WTC11 (cell line): Measurements from ENCODE around the gene TMEM40. TPM values are rescaled to one million over a fixed set of nuclear protein-coding genes. Genes with fewer than 3 reads are reported as not detected.

ENCODE experiments used
- ATAC-seq: fragments of 200-7000 bp; cut with Tn5 transposase; 2 replicates; pipeline ENCODE4 v1.10.0; 2021; ENCODE audit warnings: mild to moderate bottlenecking, moderate library complexity
- CTCF ChIA-PET: fragments of 300-600 bp; sonication (Branson Sonifier 250); formaldehyde crosslinking; loops from one replicate; lab custom pipeline; 2021; ENCODE audit warnings: antibody characterized with exemption; lab: Charles Lee
- POLR2A ChIA-PET: fragments of 350-600 bp; sonication (Branson Sonifier 250); formaldehyde crosslinking; loops from one replicate; lab custom pipeline; 2021; ENCODE audit warnings: antibody characterized with exemption; lab: Charles Lee
- DNase-seq: peaks from one replicate; pipeline ENCODE4 v3.0.0; 2021; ENCODE audit warnings: low spot score
- H3K27ac Mint-ChIP-seq: 2 replicates; pipeline ENCODE4 v1.8.0; 2021; ENCODE audit warnings: mixed read lengths
- H3K27me3 Mint-ChIP-seq: 2 replicates; pipeline ENCODE4 v1.8.0; 2021; ENCODE audit warnings: low read depth, mild to moderate bottlenecking, moderate library complexity, mixed read lengths
- H3K36me3 Mint-ChIP-seq: 2 replicates; pipeline ENCODE4 v1.8.0; 2021; ENCODE audit warnings: mixed read lengths
- H3K4me1 Mint-ChIP-seq: 2 replicates; pipeline ENCODE4 v1.8.0; 2022; ENCODE audit warnings: mixed read lengths
- H3K4me3 Mint-ChIP-seq: 2 replicates; pipeline ENCODE4 v1.8.0; 2021; ENCODE audit warnings: mild to moderate bottlenecking, moderate library complexity, mixed read lengths
- H3K9me3 Mint-ChIP-seq: 2 replicates; pipeline ENCODE4 v1.8.0; 2021; ENCODE audit warnings: mixed read lengths
- CREB1 ChIP-seq: sonication (generic); formaldehyde crosslinking; IDR thresholded peaks from 2 replicates; pipeline ENCODE4 v1.8.0; 2023; ENCODE audit warnings: mild to moderate bottlenecking, missing genetic modification reagents
- GTF2I ChIP-seq: fragments of 250-450 bp; sonication (Bioruptor Pico); conservative IDR thresholded peaks from 2 replicates; pipeline ENCODE4 v1.4.0; 2021; ENCODE audit warnings: mild to moderate bottlenecking
- IRF2 ChIP-seq: sonication (generic); formaldehyde crosslinking; IDR thresholded peaks from 2 replicates; pipeline ENCODE4 v1.8.0; 2022; ENCODE audit warnings: low read depth, missing genetic modification reagents, borderline replicate concordance
- MXD4 ChIP-seq: fragments of 250-450 bp; sonication (Bioruptor Pico); IDR thresholded peaks from 2 replicates; pipeline ENCODE4 v1.8.0; 2021; ENCODE audit warnings: mild to moderate bottlenecking, moderate library complexity, borderline replicate concordance
- NFE2L1 ChIP-seq: sonication (generic); formaldehyde crosslinking; IDR thresholded peaks from 2 replicates; pipeline ENCODE4 v1.8.1; 2023; ENCODE audit warnings: missing genetic modification reagents
- NR3C1 ChIP-seq: sonication (generic); formaldehyde crosslinking; conservative IDR thresholded peaks from 2 replicates; pipeline ENCODE4 v1.8.1; 2023; ENCODE audit warnings: low read depth, mild to moderate bottlenecking, missing genetic modification reagents
- SMAD4 ChIP-seq: sonication (generic); formaldehyde crosslinking; IDR thresholded peaks from 2 replicates; pipeline ENCODE4 v1.8.0; 2022; ENCODE audit warnings: mild to moderate bottlenecking, missing genetic modification reagents
- ZNF232 ChIP-seq: sonication (generic); formaldehyde crosslinking; IDR thresholded peaks from 2 replicates; pipeline ENCODE4 v1.8.0; 2022; ENCODE audit warnings: mild to moderate bottlenecking, missing genetic modification reagents
- ZNF263 ChIP-seq: sonication (generic); formaldehyde crosslinking; IDR thresholded peaks from 2 replicates; pipeline ENCODE4 v1.8.1; 2022; ENCODE audit warnings: low read depth, mild to moderate bottlenecking, moderate library complexity, missing genetic modification reagents
- ZNF423 ChIP-seq: fragments of 250-450 bp; sonication (Bioruptor Pico); IDR thresholded peaks from 2 replicates; pipeline ENCODE4 v2.1.2; 2022; ENCODE audit warnings: mild to moderate bottlenecking, moderate library complexity
- total RNA-seq: library from RNA; stranded (reverse); gene quantifications from 3 replicates; pipeline ENCODE4 v1.2.3, GENCODE V29; 2021
- TF ChIP-seq, protein P1 (sequence below): sonication (generic); formaldehyde crosslinking; conservative IDR thresholded peaks from 2 replicates; pipeline ENCODE4 v1.8.1; 2022; ENCODE audit warnings: mild to moderate bottlenecking, missing genetic modification reagents
- TF ChIP-seq, protein P2 (sequence below): sonication (generic); formaldehyde crosslinking; IDR thresholded peaks from 2 replicates; pipeline ENCODE4 v1.8.0; 2022; ENCODE audit warnings: missing genetic modification reagents
- TF ChIP-seq, protein P3 (sequence below): sonication (generic); formaldehyde crosslinking; IDR thresholded peaks from 2 replicates; pipeline ENCODE4 v1.8.1; 2022; ENCODE audit warnings: mild to moderate bottlenecking, moderate library complexity, missing genetic modification reagents
- TF ChIP-seq, protein P4 (sequence below): sonication (generic); formaldehyde crosslinking; IDR thresholded peaks from 2 replicates; pipeline ENCODE4 v1.8.1; 2022; ENCODE audit warnings: mild to moderate bottlenecking, missing genetic modification reagents, moderate library complexity, borderline replicate concordance
- TF ChIP-seq, protein P5 (sequence below): fragments of 250-450 bp; sonication (Bioruptor Pico); IDR thresholded peaks from 2 replicates; pipeline ENCODE4 v1.9.0; 2021; ENCODE audit warnings: moderate library complexity, mild to moderate bottlenecking, inconsistent platforms, borderline replicate concordance
- TF ChIP-seq, protein P6 (sequence below): sonication (generic); formaldehyde crosslinking; IDR thresholded peaks from 2 replicates; pipeline ENCODE4 v1.8.1; 2023; ENCODE audit warnings: mild to moderate bottlenecking, missing genetic modification reagents, borderline replicate concordance

Gene TMEM40
- total RNA-seq, 1 experiment from 2014 or later, result 0.17 TPM

DNA sequence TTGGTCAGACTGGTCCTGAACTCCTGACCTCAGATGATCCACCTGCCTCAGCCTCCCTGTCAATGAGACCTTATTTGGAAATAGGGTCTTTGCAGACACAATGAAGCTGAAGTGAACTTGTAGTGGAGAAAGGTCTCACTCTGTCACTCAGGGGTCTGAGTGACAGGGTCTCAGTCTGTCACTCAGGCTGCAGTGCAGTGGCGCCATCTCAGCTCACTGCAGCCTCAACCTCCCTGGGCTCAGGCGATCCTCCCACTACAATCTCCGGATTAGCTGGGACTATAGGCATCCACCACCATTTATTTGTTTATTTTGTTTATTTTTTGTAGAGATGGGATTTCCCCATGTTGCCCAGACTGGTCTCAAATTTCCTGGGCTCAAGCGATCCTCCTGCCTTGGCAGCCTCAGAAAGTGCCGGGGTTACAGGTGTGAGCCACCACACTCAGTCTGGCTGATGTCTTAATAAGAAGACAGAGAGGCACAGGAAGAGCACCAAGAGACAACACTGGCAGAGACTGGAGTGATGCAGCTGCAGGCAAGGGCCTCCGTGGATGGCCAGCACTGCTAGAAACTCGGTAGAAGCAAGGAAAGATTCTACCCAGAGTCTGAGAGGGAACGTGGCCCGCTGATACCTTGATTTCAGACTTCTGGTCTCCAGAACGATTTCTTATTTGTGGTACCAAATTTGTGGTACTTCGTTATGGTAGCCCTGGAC lies 68.9 kb downstream of the TMEM40 start (continued):
- TF ChIP-seq ZNF263 (CRISPR knock-in tag) (no peak), CREB1 (CRISPR knock-in tag) (no peak)

DNA sequence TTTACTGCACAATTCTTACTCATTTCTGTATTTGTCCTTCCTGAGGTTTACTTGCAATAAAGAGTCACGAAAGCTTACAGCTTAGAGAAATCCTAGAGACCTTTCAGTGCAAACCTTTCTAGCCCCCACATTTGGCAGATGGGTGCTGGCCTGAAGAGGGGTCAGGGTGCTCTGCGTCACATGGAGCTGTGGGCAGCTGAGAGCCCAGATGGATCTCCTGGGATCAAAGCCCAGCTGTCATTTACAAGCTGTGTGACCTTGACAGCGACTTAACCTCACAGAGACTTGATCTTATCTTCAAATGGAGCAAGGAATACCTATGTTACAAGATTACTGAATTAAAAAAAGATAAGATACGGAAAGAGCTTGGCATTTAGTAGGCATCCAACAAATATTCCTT lies 71.1 kb downstream of the TMEM40 start:
- no peak overlapping the region for H3K27ac Mint-ChIP-seq
- H3K27me3 Mint-ChIP-seq, result peaks cover 4% of the 10 kb centered on the region
- POLR2A ChIA-PET, result no interaction called here
- no peak for DNase-seq
- no peak for TF ChIP-seq MXD4 (CRISPR knock-in tag)
- TF ChIP-seq, protein P1, sequence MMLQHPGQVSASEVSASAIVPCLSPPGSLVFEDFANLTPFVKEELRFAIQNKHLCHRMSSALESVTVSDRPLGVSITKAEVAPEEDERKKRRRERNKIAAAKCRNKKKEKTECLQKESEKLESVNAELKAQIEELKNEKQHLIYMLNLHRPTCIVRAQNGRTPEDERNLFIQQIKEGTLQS (CRISPR knock-in tag), result no peak
- TF ChIP-seq, all 79 proteins: peak for 0
- no peaks in the 10 kb centered on the region; the same call in 1 of the 2 replicates for H3K36me3 Mint-ChIP-seq
- ATAC-seq, result no peak
- H3K4me3 Mint-ChIP-seq, result no peak overlapping the region
- H3K4me1 Mint-ChIP-seq, result no peaks in the 10 kb centered on the region
- no peaks in the 10 kb centered on the region for H3K9me3 Mint-ChIP-seq
- CTCF ChIA-PET, result interaction anchor here (1.3 to 1.5 kb wide), 2 partner anchors 19 to 32 kb away, joined by 3 to 5 read pairs; no protein-coding TSS in a partner anchor

DNA sequence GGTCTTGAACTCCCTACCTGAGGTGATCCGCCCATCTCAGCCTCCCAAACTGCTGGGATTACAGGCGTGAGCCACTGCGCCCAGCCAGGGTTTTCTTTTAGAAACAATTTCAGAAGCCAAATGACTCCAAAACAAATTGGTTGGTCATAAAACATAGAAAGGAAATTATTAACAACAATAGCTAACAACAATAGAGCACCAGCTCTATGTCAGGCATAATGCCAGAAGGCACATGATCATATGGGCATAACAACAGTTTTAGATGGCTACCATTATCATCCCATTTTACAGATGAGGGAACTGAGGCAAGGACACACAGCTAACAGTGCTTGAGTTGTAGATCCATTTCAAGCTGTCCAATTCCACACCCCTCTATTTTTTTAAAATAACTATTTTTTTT lies 73.0 kb downstream of the TMEM40 start:
- TF ChIP-seq ZNF423, result no peak
- no peak for TF ChIP-seq ZNF232
- no peak for TF ChIP-seq IRF2
- TF ChIP-seq, protein P2, sequence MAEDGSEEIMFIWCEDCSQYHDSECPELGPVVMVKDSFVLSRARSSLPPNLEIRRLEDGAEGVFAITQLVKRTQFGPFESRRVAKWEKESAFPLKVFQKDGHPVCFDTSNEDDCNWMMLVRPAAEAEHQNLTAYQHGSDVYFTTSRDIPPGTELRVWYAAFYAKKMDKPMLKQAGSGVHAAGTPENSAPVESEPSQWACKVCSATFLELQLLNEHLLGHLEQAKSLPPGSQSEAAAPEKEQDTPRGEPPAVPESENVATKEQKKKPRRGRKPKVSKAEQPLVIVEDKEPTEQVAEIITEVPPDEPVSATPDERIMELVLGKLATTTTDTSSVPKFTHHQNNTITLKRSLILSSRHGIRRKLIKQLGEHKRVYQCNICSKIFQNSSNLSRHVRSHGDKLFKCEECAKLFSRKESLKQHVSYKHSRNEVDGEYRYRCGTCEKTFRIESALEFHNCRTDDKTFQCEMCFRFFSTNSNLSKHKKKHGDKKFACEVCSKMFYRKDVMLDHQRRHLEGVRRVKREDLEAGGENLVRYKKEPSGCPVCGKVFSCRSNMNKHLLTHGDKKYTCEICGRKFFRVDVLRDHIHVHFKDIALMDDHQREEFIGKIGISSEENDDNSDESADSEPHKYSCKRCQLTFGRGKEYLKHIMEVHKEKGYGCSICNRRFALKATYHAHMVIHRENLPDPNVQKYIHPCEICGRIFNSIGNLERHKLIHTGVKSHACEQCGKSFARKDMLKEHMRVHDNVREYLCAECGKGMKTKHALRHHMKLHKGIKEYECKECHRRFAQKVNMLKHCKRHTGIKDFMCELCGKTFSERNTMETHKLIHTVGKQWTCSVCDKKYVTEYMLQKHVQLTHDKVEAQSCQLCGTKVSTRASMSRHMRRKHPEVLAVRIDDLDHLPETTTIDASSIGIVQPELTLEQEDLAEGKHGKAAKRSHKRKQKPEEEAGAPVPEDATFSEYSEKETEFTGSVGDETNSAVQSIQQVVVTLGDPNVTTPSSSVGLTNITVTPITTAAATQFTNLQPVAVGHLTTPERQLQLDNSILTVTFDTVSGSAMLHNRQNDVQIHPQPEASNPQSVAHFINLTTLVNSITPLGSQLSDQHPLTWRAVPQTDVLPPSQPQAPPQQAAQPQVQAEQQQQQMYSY (CRISPR knock-in tag), result no peak
- TF ChIP-seq NR3C1 (CRISPR knock-in tag), result no peak
- TF ChIP-seq, protein P3, sequence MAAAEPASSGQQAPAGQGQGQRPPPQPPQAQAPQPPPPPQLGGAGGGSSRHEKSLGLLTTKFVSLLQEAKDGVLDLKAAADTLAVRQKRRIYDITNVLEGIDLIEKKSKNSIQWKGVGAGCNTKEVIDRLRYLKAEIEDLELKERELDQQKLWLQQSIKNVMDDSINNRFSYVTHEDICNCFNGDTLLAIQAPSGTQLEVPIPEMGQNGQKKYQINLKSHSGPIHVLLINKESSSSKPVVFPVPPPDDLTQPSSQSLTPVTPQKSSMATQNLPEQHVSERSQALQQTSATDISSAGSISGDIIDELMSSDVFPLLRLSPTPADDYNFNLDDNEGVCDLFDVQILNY, result no peak
- no peak for TF ChIP-seq GTF2I
- TF ChIP-seq, protein P4, sequence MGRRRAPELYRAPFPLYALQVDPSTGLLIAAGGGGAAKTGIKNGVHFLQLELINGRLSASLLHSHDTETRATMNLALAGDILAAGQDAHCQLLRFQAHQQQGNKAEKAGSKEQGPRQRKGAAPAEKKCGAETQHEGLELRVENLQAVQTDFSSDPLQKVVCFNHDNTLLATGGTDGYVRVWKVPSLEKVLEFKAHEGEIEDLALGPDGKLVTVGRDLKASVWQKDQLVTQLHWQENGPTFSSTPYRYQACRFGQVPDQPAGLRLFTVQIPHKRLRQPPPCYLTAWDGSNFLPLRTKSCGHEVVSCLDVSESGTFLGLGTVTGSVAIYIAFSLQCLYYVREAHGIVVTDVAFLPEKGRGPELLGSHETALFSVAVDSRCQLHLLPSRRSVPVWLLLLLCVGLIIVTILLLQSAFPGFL, result no peak
- TF ChIP-seq SMAD4 (CRISPR knock-in tag), result no peak
- no peak for TF ChIP-seq NFE2L1 (CRISPR knock-in tag)
- TF ChIP-seq, protein P5, sequence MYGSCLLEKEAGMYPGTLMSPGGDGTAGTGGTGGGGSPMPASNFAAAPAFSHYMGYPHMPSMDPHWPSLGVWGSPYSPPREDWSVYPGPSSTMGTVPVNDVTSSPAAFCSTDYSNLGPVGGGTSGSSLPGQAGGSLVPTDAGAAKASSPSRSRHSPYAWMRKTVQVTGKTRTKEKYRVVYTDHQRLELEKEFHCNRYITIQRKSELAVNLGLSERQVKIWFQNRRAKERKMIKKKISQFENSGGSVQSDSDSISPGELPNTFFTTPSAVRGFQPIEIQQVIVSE (CRISPR knock-in tag), result no peak
- TF ChIP-seq, protein P6, sequence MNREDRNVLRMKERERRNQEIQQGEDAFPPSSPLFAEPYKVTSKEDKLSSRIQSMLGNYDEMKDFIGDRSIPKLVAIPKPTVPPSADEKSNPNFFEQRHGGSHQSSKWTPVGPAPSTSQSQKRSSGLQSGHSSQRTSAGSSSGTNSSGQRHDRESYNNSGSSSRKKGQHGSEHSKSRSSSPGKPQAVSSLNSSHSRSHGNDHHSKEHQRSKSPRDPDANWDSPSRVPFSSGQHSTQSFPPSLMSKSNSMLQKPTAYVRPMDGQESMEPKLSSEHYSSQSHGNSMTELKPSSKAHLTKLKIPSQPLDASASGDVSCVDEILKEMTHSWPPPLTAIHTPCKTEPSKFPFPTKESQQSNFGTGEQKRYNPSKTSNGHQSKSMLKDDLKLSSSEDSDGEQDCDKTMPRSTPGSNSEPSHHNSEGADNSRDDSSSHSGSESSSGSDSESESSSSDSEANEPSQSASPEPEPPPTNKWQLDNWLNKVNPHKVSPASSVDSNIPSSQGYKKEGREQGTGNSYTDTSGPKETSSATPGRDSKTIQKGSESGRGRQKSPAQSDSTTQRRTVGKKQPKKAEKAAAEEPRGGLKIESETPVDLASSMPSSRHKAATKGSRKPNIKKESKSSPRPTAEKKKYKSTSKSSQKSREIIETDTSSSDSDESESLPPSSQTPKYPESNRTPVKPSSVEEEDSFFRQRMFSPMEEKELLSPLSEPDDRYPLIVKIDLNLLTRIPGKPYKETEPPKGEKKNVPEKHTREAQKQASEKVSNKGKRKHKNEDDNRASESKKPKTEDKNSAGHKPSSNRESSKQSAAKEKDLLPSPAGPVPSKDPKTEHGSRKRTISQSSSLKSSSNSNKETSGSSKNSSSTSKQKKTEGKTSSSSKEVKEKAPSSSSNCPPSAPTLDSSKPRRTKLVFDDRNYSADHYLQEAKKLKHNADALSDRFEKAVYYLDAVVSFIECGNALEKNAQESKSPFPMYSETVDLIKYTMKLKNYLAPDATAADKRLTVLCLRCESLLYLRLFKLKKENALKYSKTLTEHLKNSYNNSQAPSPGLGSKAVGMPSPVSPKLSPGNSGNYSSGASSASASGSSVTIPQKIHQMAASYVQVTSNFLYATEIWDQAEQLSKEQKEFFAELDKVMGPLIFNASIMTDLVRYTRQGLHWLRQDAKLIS (CRISPR knock-in tag), result no peak
- Mint-ChIP-seq H3K4me1 (no peaks in the 10 kb centered on the region), H3K36me3 (no peaks in the 10 kb centered on the region; the same call in 1 of the 2 replicates), H3K27me3 (peaks cover 4% of the 10 kb centered on the region), H3K9me3 (no peaks in the 10 kb centered on the region), H3K27ac (no peak overlapping the region), H3K4me3 (no peak overlapping the region)
- CTCF ChIA-PET, result no interaction called here
- POLR2A ChIA-PET, result no interaction called here
- ATAC-seq (no peak), DNase-seq (no peak)
